RCC 7860 (cell line): ENCODE data around the gene MFSD2B.
A peak's percentile ranks its signal among the peaks of the same experiment; 100 is the strongest.
"Not testable (repeated sequence)": the region's sequence is repeated elsewhere in the genome, so short reads cannot be mapped to it uniquely, and the experiment has no call there.

Experiments used
- DNase-seq: peaks from one replicate; pipeline ENCODE4 v3.0.0-alpha.2; 2015; ENCODE audit warnings: low spot score
- FAIRE-seq: peaks from 2 replicates; lab custom pipeline; 2012; peaks lifted over from hg19 to GRCh38; lab: Jason Lieb, UNC

MFSD2B gene, protein sequence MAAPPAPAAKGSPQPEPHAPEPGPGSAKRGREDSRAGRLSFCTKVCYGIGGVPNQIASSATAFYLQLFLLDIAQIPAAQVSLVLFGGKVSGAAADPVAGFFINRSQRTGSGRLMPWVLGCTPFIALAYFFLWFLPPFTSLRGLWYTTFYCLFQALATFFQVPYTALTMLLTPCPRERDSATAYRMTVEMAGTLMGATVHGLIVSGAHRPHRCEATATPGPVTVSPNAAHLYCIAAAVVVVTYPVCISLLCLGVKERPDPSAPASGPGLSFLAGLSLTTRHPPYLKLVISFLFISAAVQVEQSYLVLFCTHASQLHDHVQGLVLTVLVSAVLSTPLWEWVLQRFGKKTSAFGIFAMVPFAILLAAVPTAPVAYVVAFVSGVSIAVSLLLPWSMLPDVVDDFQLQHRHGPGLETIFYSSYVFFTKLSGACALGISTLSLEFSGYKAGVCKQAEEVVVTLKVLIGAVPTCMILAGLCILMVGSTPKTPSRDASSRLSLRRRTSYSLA

DNA sequence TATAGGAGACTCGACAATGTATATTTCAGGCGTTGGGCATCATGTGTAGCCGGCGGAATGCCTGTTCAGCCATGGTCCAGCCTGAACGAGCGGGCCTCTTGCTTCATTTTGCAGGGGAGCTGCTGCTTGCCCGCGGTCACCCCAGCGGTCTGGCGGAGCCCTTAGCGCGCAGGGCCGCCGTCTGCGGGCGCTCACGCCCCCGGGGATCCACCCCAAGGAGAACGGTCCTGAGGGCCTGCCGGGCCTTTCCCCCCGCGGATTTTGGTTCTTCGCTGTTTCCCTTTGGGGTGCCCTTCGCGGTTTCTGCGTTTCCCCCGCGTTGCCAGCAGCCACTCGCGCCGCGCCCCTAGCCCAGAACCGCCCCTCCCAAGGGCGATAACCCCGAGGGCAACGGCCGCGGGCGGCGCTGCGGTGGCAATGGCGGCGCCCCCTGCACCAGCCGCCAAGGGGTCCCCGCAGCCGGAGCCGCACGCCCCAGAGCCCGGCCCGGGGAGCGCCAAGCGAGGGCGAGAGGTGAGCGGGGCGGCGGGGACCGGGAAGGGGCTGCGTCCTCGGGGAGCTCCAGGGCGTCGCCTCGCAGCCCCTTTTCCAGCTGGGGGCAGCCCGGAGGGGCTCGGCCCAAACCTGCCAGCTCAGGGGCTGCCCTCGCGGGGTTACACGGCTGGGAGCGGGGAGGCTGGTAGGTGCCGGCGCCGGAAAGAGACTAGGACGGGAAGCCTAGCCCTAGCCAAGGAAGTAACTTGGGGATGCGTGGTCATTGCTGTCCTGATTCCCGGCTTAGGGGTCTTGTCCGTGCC, at the start of gene MFSD2B:
Gene MFSD2B (plus strand): TSS at position 406 of the 797 bp plus-strand sequence. CDS start 12 bp downstream, at position 418.
- no peak for FAIRE-seq
- DNase-seq, result no peak

DNA sequence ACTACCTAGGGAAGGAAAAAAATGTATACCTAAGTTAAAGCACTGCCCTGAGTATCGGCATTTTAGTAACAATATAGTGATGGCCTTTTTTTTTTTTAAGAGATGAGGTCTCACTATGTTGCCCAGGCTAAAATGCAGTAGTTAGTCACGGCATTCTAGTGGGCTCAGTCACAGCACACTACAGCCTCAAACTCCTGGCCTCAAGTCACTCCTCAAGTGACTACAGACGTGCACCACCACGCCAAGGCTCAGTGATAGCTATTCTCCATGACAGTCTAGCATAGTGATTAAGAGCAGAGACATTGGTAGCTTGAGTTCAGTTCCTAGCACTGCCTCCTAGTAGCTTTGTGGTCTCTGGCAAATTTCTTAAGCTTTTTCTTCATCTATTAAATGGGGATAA, 42.0 kb upstream of the MFSD2B start:
- FAIRE-seq, result no peak
- no peak for DNase-seq

DNA sequence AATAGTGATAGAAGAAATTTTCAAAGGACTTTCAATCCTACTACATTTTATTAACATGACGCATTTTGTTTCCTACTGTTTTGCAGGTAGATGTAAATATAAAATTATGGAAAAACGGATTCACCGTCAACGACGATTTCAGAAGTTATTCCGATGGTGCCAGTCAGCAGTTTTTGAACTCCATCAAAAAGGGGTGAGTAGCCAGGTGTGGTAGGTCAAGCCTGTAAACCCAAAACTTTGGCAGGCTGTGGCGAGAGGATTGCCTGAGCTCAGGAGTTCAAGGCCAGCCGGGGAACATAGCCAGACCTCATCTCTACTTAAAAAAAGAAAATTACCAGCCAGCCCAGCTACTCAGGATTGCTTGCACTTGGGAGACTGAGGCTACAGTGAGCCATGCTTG, 33.0 kb upstream of the MFSD2B start:
- DNase-seq, result no peak
- FAIRE-seq, result no peak

DNA sequence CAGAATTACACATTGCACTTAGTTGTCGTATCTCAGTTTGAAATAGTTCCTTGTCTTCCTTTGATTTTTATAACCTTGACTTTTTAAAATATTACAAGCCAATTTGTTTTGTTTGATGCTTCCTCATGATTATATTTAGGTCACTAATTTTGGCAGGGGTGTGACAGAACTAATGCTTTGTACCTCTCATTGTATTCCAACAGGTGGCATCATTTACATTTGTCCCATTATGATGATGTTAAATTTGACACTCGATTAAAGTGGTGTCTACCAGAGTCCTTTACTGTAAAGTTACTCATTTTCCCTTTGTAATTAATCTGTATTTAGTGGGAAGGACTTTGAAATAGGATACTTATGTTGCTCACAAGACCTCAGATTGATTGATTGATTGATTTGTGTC, 21.5 kb upstream of the MFSD2B start:
- DNase-seq (no peak), FAIRE-seq (no peak)

DNA sequence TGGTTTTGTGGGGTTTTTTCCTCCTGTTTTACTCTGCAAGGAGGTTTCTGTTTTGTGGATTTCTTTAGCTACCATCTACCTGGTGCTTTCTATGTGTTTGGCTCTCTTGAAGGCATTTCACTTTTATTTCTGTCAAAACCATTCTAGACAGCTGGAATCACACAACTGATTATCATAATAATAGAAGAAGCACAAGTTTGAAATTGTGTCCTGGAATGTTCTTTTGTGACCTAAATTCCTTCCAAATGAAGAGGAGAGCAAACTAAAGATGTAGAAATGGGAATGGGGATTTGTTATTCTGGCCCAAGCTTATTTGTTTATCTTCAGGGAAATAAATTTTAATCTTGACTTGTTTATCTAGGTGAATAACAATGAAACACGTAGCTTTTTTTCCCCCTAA, 17.0 kb upstream of the MFSD2B start:
- DNase-seq (no peak), FAIRE-seq (no peak)

DNA sequence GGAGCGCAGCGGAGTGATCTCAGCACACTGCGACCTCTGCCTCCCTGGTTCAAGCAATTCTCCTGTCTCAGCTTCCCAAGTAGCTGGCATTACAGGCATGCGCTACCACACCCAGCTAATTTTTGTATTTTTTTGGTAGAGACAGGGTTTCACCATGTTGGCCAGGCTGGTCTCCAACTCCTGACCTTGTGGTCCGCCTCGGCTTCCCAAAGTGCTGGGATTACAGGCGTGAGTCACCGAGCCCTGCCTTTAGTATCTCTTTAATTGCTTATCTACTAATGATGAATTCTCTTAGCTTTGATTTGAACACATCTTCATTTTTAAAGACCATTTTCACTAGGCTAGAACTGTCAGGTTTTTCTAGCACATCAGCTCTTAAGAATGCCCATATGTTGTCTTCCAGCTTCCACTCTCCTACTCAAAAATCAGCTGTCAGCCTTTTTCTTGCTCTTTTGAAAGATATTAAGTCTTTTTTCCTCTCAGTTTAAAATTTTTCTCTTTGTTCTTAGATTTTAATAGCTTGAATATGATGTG, 16.1 kb upstream of the MFSD2B start:
- no peak for DNase-seq
- no peak for FAIRE-seq

DNA sequence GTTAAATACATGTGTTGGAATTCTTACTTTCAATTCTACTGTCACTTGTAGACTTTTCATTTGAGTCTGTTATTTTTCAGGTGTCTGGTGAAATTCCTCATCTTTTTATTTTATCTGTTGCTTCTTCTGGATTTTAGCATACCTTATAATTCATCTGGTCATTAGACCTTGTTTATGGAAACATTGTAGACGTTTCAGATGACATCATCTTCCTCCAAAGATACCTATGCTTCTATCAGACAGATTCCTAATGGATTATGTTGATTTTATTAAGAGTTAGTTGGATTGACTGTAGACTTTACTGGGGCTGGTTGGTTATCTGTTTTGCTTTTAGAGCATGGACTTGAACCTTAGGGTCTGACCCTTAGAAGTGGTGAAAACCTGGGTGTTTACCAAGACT, 15.3 kb upstream of the MFSD2B start:
- FAIRE-seq, result no peak
- no peak for DNase-seq

DNA sequence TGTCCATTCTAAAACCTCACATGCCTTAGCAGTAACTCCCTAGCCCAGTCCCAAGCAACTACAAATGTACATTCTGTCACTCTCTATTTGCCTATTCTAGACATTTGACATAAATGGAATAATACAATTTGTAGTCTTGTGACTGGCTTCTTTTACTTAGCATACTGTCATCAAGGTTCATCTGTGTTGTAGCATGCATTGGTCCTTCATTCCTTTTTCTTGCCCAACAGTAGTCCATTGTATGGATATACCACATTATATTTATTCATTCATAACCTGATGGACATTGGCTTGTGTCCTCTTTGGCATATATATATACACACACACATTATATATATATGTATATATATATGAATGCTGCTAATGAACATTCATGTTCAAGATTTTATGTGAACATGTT, 2.2 kb upstream of the MFSD2B start:
- FAIRE-seq (no peak), DNase-seq (no peak)

DNA sequence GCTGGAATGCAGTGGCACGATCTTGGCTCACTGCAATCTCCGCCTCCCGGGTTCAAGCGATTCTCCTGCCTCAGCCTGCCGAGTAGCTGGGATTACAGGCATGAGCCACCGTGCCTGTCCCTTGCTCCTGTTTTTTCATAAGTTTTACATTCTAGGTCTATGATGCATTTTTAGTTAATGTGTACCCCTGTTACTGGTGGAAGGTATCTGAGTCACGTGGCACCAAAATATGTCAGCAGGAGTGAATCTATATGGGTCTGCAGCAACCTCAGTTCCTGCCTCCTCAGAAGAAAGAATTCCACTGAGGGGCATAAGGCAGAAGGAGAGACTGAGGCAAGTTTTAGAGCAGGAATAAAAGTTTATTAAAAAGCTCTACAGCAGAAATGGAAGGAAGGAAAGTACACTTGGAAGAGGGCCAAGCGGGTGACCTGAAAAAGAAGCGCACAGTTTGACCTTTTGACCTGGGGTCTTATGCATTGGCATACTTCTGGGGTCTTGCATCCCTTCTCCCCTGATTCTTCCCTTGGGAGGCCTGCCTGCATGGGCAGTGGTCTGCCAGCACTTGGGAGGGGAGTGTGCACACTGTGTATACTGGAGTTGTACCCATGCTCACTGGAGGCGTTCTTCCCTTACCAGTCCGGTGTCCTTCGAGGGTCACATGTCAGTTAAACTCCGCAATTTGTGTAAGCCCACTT, 1.1 kb upstream of the MFSD2B start:
- peak; percentile 60 for DNase-seq
- no peak for FAIRE-seq

DNA sequence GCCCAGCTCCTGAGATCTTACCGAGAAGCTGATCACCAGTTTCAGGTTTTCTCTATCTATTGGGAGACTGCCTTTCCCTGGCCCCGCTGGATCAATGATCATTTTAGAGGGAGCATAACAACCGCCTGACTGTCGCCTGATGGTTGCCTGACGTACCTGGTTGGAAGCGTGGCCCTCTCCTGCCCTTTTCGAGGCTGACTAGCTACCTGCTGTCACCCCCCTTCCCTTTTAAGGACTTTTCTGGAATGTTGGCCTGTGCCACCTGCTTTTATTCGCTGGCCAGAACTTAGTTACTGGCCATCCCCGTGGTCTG, 562 bp upstream of the MFSD2B start:
- FAIRE-seq, result no peak

DNA sequence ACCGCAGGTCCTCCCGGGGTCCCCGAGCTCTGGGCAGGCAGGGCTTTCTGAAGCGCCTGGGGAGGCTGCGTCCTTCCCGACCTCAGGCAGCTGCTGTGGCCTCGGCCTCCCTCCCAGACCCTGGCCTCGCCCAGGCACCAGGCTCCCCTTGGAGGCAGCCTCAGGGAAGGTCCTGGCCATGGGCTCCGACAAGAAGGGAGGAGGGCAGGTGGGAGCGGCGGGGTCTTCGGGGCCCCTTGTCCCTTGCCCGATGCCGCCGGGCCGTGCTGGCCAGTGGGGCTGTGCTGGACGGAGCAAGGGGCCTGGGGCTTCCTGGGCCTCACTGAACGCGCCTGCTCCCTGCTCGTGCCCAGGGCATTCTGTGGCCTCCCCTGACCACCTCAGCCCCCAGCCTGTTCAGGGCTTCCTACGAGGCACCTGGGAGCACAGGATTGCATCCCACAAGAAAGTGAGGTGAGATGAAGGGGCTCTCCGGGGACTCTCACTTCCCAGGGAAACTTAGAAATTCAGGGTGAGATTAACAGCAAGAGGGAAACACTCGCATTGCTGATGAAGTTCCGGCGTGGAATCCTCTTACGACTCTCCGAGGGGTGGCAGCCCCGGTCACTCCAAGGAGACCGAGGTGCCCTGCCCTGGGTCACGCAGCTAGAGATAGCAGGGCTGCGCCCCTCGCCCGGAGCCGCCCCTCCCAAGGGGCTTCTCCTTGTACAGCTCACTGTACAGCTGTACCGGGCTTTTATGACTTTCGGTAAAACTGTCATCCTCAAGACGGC, 778 bp downstream of the MFSD2B start:
- DNase-seq (no peak), FAIRE-seq (no peak)

More for the DNA sequence above, 562 bp upstream of the MFSD2B start:
- DNase-seq, result no peak

DNA sequence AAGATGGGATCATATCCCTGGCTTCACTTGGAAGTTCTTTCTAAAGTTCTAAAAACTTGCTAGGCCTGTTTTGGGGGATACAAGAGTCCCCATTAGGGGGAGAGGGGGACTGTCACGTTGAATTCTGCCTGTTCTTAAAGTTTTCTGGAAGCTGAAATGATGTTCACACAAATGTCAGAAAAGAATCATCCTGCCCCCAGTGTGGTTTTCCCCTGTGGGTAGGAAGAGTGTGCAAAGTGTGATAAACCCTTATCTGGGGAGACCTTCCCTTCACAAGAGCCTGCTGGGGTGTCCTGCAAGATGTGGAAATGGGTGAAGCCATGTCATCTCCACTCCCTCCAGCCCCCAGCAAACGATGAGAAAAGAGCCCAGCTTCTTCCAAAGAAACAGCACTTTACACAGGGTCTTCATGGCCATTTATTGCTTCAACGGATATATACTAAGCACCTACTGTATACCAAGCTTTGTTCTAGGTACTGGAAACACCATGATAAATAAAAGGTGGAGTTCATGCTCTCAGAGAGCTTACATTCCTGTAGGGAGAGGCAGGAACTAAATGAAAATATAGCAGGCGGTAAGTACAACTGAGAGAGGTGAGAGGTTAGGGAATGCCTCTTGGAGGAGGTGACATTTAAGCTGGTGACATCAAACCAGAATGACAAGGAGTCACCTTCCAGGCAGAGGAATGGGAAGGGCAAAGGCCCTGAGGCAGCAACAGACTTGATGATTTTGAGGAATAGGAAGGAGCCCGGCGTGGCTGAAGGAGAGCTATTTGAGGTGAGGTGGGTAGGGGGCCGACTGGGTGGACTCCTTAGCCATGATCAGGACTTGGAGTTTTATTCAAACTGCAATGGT, 1.6 kb downstream of the MFSD2B start:
- FAIRE-seq (no peak), DNase-seq (no peak)

DNA sequence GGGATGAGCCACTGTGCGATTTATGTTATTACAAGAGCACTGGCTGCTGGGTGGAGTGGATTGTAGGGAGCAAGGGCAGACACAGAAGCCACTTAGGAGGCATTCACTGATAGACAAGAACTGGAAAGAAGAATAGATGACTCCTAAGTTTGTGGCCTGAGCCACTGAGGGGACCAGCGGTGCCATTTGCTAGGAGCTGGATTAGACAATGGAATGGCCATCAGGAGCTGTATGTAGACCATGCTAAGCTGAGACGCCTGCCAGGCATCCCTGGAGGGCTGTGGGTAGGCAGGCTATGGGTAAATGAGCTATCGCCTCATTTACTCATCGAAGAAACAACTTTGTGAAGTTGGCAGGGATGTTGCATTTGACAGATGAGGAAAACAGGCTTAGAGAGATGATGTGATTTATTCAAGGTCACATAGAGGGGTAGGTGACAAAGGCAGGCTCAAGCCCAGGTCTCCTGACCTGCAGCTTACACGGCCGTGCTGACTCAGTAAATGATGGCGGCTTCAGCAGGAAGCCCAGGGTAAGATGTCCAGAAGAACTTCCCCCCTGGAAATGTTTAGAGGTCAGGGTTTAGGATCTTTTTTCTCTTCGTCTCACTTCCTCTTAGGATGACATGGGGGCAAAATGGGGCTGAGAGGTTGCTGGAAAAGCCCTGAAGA, 2.8 kb downstream of the MFSD2B start:
- no peak for FAIRE-seq
- no peak for DNase-seq

DNA sequence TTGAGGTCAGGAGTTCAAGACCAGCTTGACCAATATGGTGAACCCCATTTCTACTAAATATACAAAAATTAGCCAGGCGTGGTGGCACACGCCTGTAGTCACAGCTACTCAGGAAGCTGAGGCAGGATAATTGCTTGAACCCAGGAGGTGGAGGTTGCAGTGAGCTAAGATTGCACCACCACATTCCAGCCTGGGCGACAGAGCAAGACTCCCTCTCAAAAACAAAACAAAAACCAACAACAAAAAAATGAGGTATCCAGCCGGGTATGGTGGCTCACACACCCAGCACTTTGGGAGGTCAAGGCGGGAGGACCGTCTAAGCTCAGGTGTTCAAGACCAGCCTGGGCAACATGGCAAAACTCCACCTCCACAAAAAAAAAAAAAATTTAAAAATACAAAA, 5.0 kb downstream of the MFSD2B start:
- not testable (repeated sequence) for FAIRE-seq, DNase-seq

DNA sequence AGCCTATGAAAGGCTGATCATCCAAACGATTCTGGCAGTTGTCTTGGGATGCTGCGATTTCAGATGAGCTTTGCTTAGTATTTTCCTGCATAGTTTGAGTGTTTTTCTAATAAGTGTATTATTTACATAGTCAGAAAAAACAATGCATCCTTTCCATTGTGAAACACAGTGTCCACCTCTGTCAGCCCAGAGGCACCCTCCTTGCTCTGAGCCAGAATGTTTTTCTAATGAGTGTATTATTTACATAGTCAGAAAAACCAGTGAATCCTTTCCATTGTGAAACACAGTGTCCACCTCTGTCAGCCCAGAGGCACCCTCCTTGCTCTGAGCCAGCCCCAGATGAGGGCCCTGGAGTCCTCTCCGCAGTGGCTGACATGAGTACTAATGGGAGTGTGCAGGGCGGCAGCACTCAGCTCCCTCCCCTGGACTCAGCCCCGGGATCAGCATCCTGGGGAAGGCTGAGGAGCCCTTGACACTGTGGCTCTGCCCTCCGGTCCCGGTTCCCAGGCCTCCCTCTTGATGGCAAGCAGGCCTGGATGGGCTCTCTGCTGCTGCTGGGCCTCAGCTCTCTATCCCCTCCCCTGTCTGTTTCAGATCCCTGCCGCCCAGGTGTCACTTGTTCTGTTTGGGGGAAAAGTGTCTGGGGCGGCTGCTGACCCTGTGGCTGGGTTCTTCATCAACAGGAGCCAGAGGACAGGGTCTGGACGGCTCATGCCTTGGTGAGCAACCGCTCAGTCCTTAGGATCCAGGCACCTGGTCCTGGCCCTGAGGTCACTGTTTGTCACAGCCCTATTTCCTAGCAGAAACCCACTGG, 5.9 kb downstream of the MFSD2B start:
- DNase-seq, result peak; percentile 64
- no peak for FAIRE-seq

DNA sequence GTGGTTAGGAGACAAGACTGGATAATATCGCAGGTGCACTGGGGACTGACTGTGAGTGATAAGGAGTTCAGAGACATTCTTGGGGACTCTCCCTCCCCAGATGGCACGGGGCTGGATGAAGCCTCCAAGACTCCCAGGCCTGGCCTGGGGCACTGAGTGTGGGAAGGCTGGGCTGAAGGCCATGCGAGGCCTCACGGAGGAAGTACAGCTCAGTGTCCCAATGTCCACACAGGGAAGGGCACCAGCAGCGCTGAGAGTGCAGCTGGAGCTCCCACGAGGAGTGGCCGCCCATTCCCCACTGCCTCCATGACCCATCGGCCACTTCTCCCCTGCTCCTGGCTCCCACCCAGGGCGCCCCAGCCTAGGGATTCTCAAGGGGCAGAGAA, 6.5 kb downstream of the MFSD2B start:
- FAIRE-seq (no peak), DNase-seq (no peak)

DNA sequence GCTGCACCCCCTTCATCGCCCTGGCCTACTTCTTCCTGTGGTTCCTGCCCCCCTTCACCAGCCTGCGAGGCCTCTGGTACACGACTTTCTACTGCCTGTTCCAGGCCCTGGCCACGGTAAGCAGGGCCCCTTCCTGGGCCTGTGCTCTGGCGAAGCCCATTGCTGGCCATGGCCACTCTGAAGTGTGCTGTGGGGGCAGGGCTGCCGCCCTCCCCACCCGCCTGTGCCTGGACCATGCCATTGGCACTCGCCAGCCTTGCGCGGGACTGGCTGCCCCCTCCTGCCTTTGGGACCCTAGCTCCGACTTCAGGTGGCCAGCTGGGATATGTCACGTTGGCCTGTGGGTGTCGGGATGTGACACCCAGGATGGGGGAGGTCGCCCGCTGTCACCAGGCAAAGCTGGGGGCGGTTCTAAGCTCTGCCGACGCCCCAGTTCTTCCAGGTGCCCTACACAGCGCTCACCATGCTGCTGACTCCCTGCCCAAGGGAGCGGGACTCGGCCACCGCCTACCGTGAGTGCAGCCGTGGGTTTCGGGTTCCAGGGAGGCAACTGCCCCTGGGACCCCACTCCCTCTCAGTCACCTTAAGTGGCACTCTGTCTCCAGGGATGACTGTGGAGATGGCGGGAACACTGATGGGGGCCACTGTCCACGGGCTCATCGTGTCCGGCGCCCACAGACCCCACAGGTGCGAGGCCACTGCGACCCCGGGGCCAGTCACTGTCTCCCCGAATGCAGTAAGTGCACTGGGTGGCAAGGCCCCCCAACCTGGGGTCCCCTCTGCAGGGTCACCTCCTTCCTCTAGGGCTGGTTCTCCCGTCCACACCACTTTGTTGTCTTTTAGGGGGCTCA, 7.2 kb downstream of the MFSD2B start:
- FAIRE-seq (no peak), DNase-seq (no peak)
